GM18907 (cell line): ENCODE results near the gene EVC.

Source experiments
- ATAC-seq: cut with Tn5 transposase; IDR thresholded peaks from one replicate; pipeline ENCODE4 v1.9.1; 2021; ENCODE audit warnings: mild to moderate bottlenecking, moderate library complexity; ENCODE audit not compliant: unreplicated experiment

Gene EVC

DNA sequence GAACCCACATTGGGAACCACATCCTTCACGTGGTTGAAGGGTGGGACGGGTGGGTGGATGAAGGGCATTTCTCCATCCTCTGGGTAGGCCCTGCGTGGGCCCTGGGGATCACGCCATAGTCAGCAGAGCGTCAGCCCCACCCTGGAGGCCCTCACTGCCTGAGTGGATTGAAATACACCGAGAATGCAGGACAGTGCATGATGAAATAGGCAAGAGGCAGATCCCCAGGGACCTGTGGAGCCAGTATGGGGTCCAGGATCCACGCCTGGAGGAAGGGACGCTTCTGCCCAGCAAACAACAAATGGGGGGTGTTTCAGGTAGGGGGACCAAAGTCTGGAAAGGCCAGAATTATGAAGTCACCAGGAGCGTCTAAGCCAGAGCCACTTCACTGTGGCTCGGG, 19.4 kb downstream of the EVC start:
- no peak for ATAC-seq

DNA sequence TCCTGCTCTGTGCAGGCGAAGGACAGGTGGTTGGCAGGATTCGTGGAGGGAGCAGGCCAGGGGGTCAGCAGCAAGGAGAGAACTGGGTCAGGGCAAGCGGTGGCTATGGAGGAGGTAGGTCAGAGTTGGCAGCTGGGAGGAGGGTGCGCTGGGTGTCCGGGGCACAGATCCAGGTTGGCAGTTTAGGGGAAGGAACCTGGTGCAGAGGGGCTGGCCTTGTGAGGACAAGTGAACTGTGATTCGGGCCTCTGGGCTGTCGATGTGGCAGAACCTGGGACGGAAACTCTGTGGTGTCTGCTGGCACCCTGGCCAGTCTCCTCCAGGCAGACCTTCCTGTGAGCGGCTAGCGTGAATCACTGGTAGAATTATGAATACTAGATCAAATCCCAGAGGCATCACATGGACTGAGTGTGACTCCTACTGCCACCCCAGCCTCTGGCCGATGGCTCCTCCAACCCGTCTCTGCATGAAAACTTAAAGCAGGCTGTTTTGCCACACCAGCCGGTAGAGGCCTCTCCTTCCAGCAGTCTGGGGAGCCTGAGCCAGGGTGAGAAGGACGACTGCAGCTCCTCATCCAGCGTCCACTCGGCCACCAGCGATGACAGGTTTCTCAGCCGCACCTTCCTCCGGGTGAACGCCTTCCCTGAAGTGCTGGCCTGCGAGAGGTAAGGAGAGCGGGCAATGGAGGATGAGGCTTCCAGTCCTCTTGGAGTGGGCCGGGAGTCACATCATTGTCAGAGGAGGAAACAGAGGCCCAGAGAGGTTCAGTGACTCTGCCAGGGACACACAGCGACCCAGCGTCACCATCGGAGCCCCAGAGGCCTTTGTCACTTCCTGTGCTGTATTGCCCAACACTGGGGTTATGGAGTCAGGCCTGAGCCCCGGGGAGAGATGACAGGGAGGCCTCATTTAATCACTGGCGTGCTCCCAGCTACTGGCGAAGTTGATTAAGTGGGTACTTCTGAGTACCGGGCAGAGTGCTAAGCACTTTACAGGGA, 20.3 kb downstream of the EVC start:
- ATAC-seq = no peak

DNA sequence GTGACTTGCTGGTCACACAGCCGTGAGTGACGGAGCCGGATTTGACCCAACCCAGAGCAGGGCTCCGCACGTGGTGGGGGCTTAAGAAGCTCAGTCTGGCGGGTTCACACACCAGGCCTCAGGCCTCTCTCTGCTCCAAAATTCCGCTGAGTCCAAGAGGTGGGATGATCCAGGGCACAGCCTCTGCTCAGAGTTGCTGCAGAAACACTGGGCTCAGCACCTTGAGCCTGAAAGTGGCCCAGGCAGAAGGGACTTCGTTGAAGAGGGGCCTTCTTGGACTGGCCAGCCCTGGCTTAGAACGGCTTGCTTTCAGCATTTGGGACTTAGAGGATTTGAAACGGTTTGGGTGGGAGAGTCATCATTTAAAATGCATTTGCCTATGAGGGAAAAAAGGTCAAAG, 21.2 kb downstream of the EVC start:
- no peak for ATAC-seq

GRCh38 chr4:5734853-5735252, 23.9 kb downstream of the EVC start:
- no peak for ATAC-seq

DNA sequence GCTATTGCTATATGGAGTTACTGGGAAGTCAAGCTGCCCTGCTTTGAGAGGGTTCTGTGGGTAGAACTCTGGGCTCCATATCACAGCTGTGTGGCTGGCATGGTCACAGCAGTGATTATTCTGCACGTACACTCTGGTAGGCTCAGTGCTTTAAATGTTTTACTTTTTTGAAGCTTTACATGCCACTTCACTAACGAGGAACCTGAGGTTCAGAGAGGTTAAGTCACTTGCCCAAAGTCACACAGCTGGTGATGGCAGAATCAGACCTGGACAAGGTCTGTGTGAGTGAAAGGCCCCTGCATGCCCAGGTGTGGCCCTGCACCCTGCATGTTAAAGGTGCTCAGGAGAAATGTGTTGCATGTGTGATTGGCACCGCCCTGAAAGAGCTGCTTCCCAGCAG, 24.5 kb downstream of the EVC start:
- ATAC-seq = no peak

DNA sequence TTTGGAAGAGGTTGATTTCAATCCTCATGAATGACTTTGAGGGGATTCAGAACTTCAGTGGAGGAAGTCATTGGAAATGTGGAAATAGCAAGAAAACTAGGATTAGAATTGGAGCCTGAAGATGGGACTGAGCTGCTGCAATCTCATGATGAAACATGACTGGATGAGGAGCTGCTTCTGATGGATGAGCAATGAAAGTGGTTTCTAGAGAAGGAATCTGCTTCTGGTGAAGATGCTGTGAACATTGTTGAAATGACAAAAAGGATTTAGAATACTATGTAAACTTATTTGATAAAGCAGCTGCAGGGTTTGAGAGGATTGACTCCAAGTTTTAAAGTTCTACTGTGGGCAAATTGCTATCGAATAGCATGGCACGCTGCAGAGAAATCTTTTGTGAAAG, 27.1 kb downstream of the EVC start:
- ATAC-seq = no peak

DNA sequence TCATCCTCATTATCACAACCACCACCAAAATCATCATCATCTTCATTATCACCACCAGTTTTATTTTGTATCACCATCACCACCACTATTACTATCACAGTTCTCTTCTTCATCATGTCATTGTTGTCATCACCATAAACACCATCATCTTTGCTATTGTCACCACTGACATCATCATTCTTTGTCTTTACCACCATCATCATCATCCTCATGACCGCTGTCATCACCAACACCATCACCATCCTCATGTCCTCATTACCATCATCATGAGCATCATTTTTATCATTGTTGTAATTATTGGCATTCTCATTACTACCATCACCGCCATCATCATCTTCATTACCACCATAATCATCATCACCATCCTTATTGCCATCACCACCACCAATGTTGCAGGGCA, 31.4 kb downstream of the EVC start:
- ATAC-seq = no peak

DNA sequence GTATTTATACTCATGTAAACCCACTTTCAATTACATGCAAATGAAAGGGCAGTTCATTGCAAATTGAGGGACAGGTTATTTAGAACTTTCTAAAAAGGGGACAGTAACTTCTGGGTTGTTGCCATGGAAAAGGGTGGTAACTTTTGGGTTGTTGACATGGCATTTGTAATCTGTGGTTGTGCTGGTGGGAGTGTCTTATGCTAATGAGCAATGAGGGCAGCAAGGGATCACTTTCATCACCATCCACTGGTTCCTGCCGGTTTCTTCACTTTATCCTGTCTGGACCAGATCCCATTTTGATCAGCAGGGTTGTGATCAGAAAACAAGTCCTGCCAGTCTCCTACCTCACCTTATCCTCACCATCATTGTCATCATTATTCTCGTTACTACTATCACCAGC, 32.0 kb downstream of the EVC start:
- ATAC-seq = no peak

- no peak for ATAC-seq
These were observed 35.2 kb downstream of the EVC start for GRCh38 chr4:5746250-5746649.

- no peak for ATAC-seq
These were observed 36.1 kb downstream of the EVC start for GRCh38 chr4:5746829-5747737.

DNA sequence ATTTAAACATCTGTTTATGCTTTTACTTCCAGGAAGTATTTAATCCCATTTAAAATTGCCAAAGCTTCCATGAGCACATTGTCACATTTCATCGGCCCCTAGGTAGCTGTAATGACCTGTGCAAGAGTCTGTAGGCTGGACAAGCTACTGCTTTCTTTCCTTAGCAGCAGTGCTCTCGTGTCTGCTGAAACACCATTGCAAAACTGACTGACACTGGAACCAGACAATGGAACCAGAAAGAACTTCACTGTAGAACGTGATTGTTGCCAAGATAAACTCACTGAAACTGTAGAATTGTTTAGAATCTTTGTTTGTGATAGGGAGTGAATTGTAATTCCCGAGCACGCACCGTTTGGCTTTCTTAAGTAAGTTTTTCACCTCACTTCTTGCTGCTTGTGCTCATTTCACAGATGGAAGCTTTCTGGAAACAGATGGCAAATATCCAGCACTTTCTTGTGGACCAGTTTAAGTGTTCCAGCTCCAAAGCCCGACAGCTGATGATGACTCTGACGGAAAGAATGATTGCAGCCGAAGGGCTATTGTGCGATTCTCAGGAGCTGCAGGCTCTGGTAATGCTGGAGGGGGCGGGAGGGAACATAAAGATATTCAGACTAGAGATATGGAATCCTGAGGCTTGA, 36.9 kb downstream of the EVC start:
- ATAC-seq = no peak

- ATAC-seq = no peak
These were observed 38.6 kb downstream of the EVC start for GRCh38 chr4:5749568-5749967.

GRCh38 chr4:5750052-5750945, 39.3 kb downstream of the EVC start:
- ATAC-seq = no peak

GRCh38 chr4:5750946-5751665, 40.1 kb downstream of the EVC start:
- no peak for ATAC-seq

DNA sequence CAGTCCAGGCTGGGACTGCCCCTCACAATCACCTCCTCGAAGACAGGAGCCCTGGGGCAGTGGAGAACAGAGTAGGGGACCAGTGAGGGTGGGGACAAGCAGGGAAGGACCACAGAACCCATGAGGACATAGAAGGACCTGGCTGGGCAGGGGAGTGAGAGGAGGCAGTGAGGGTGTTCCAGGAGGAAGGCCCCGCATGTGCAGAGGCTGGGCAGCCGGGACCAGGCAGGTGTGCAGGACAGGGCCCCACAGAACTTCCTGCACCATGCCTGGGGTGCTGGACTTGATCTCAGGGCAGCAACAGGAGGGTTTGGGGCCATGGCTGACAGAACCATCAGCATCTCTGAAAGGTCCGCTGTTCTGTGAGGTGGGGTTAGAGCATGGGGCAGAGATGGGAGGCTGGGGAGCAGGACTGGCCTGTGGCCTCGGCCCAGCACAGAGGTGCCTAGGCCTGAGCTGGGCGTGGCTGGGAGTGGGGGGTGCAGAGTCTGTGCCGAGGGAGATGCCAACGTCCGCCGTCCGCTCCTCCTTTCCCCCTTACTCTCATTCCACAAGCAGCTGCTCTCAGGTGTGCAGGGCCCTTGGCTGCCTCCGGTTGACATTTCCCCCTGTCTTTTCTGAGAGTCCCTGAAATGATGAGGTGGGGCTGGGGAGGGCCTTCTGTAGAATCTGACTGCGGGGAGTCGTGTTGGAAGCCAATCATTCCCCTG, 40.8 kb downstream of the EVC start:
- no peak for ATAC-seq

DNA sequence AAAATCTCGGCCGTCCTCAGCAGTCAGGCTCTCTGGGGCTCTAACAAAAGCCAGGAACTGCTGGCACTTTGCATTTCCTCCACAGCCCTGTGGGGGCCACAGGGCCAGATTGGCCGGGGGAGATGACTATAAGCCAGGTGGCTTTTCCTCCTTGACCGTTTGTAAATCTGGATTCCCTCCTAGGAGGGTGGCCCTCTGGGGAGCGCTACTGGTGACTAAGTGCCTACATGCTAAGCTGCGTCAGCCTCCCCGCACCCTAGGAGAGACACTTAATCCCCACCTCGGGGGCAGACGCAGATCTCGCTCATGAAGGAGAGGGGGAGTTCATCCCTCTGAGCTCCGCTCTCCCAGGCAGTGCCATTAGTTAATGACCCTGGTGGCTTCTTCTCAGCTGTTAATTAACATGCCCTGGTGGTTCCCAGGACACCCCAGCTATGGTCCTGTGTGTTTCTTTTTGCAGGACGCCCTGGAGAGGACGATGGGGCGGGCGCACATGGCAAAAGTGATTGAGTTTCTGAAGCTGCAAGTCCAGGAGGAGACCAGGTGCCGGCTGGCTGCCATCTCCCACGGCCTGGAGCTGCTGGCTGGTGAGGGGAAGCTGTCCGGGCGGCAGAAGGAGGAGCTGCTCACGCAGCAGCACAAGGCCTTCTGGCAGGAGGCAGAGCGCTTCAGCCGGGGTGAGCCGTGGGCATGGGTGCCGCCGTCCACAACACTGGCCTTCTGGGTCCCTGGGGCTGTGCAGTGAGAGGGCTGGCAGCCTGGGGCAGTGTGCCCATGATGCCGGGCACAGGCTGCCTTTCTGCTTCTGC, 41.6 kb downstream of the EVC start:
- no peak for ATAC-seq

DNA sequence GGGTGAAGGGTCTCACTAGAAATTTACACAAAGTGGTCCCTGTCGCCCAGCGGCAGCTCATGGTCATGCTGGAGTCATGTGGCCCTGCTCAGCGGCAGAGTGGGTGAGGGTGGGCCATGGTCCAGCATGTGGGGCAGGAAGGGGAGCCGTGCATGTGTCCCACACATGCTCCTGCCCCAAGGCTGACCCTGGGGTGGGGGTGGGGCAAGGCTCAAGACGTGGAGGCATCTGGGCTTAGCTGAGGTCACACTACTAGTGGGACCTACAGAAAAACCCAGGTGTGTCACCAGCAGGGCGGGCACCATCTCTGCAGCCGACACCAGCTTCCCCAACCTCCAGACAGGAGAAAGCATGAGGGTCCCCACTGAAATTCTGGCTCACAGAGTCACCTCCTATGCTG, 42.4 kb downstream of the EVC start:
- ATAC-seq = no peak
